Right lobe of liver (tissue), 6 donors: ENCODE data around the gene COX6A2. TPM values are rescaled to one million over a fixed set of nuclear protein-coding genes. Genes with fewer than 3 reads are reported as not detected.
"Not testable (repeated sequence)": the region's sequence is repeated elsewhere in the genome, so short reads cannot be mapped to it uniquely, and the experiment has no call there.

Source experiments
- ATAC-seq, 4 donors: fragments of 200-7000 bp; cut with Tn5 transposase; one replicate each; pipeline ENCODE4 v1.9.1; 2020; ENCODE audit warnings: mild to moderate bottlenecking in 4 of 4, moderate library complexity in 4 of 4
- DNase-seq, 3 donors: peaks; one replicate each; pipeline ENCODE4 v3.0.0-alpha.2; 2020
- H3K27ac ChIP-seq, 3 donors: fragments of 200-600 bp; one replicate each; pipeline ENCODE4 v1.8.0; 2022
- H3K27me3 ChIP-seq, 2 donors: fragments of 200-600 bp; one replicate each; pipeline ENCODE4 v1.8.0; 2022
- H3K36me3 ChIP-seq, 4 donors: fragments of 200-600 bp; sonication (generic) in 1 of 4; one replicate each; pipeline versions ENCODE4 v1.5.1 to v1.8.0; 2017 to 2022; ENCODE audit warnings: control low read depth in 1 of 4
- H3K4me1 ChIP-seq, 4 donors: fragments of 200-600 bp; sonication (generic) in 1 of 4; one replicate each; pipeline versions ENCODE4 v1.5.1 to v1.8.0; 2017 to 2022; ENCODE audit warnings: control low read depth in 1 of 4
- H3K4me3 ChIP-seq, 3 donors: fragments of 200-600 bp; one replicate each; pipeline ENCODE4 v1.8.0; 2022
- H3K9me3 ChIP-seq, 4 donors: fragments of 200-600 bp; sonication (generic) in 1 of 4; one replicate each; pipeline versions ENCODE4 v1.5.1 to v1.8.0; 2017 to 2022; ENCODE audit warnings: control low read depth in 1 of 4
- CTCF ChIP-seq, 4 donors: fragments of 200-600 bp in 3 of 4; fragments of 450-650 bp in 1 of 4; IDR thresholded peaks; one replicate each; pipeline versions ENCODE4 v1.5.1 to v1.8.0; 2016 to 2022; ENCODE audit warnings: antibody characterized with exemption in 4 of 4, mild to moderate bottlenecking in 2 of 4
- POLR2A ChIP-seq: fragments of 450-650 bp; IDR thresholded peaks from one replicate; pipeline ENCODE4 v1.6.1; 2017; ENCODE audit warnings: antibody characterized with exemption, mild to moderate bottlenecking
- WGBS: methylation state at CpG from one replicate; pipeline ENCODE4 v1.1.6; 2018; ENCODE audit warnings: low coverage, low lambda C conversion rate; ENCODE audit not compliant: insufficient coverage; ENCODE audit errors: missing lambda C conversion rate; 5-methylcytosine and 5-hydroxymethylcytosine counted together
- intact Hi-C, 2 donors: fragments of 100-400 bp; cut with DNase I; formaldehyde crosslinking; loops; one replicate each; pipeline versions ENCODE4 v1.11.2 to v1.14.1; 2022
- total RNA-seq, 6 experiments: library from RNA; depleted of rRNA in 2 of 6; stranded (reverse); fragments of >200 nt in 2 of 6; fragmentation: NEBNext Ultra II Directional in 3 of 6; extraction: Animal tissue kit (Norgen Biotek cat#: 25700) in 3 of 6; gene quantifications; one replicate each; pipeline versions ENCODE4 v1.1.0 to v1.2.4, GENCODE V29; 2016 to 2023
- donor health status: DM: no; HTN: yes; CAD: no.
- donor health status: DM: no; HTN: no; CAD: no.
- donor health status: DM: no; HTN: no; CAD: no.
- donor health status: DM: no; HTN: yes; CAD: no.
- donor health status: DM: no; HTN: yes; CAD: no.

Gene COX6A2
- total RNA-seq, 6 experiments from 2014 or later: 4.1 to 6.0 (median 4.6) TPM; not detected in 2

GRCh38 chr16:31421587-31421986 is 6.6 kb downstream of the COX6A2 start:
- intact Hi-C loops: no loop called here
- ATAC-seq: peak in 2 of 4 donors; percentile 21 to 33
- Histone ChIP-seq H3K9me3 (no peaks in the 10 kb centered on the region), H3K36me3 (no peaks in the 10 kb centered on the region), H3K4me1 (no peaks in the 10 kb centered on the region), H3K27ac (no peak overlapping the region), H3K27me3 (no peaks in the 10 kb centered on the region), H3K4me3 (no peak overlapping the region)
- TF ChIP-seq POLR2A: no peak
- TF ChIP-seq CTCF (IDR thresholded peaks at IDR 0.05): no peak
- WGBS: 27% methylated on average over 5 of the region's 6 CpGs
- no peak for DNase-seq

GRCh38 chr16:31420037-31420436 is 8.1 kb downstream of the COX6A2 start:
- Histone ChIP-seq H3K27me3 (no peaks in the 10 kb centered on the region), H3K4me3 (no peak overlapping the region), H3K36me3 (no peaks in the 10 kb centered on the region), H3K4me1 (no peaks in the 10 kb centered on the region), H3K27ac (no peak overlapping the region), H3K9me3 (no peaks in the 10 kb centered on the region)
- intact Hi-C loops: no loop called here
- TF ChIP-seq CTCF (IDR thresholded peaks at IDR 0.05) (no peak), POLR2A (no peak)
- DNase-seq (no peak), ATAC-seq (no peak)
- 57% methylated on average over 3 of the region's 3 CpGs for WGBS

GRCh38 chr16:31417916-31418315 is 10.2 kb downstream of the COX6A2 start:
- Histone ChIP-seq H3K36me3 (no peaks in the 10 kb centered on the region), H3K27me3 (no peaks in the 10 kb centered on the region), H3K4me1 (no peaks in the 10 kb centered on the region), H3K9me3 (no peaks in the 10 kb centered on the region), H3K27ac (no peak overlapping the region), H3K4me3 (no peak overlapping the region)
- ATAC-seq (no peak), DNase-seq (no peak)
- no peak for TF ChIP-seq CTCF (IDR thresholded peaks at IDR 0.05)
- TF ChIP-seq POLR2A: no peak
- intact Hi-C loops: no loop called here
- WGBS: 73% methylated on average over 2 of the region's 5 CpGs

- H3K4me1 ChIP-seq, H3K27me3 ChIP-seq, ATAC-seq, H3K4me3 ChIP-seq, DNase-seq, H3K9me3 ChIP-seq, intact Hi-C loops, H3K27ac ChIP-seq, H3K36me3 ChIP-seq: not testable (repeated sequence)
- 79% methylated on average over 2 of the region's 2 CpGs for WGBS
Measured at GRCh38 chr16:31417036-31417435, 11.1 kb downstream of the COX6A2 start.

- Histone ChIP-seq H3K36me3 (no peaks in the 10 kb centered on the region), H3K27ac (no peak overlapping the region), H3K27me3 (no peaks in the 10 kb centered on the region), H3K9me3 (no peaks in the 10 kb centered on the region), H3K4me1 (no peaks in the 10 kb centered on the region), H3K4me3 (no peak overlapping the region)
- TF ChIP-seq CTCF (IDR thresholded peaks at IDR 0.05) (no peak), POLR2A (no peak)
- no peak for ATAC-seq
- intact Hi-C loops: no loop called here
- WGBS: 53% methylated on average over 4 of the region's 11 CpGs
- no peak for DNase-seq
Measured at GRCh38 chr16:31416371-31416770, 11.8 kb downstream of the COX6A2 start.
